ENCODE measurements around the gene TRIM9. TPM values are rescaled to one million over a fixed set of nuclear protein-coding genes. Genes with fewer than 3 reads are reported as not detected.
"Not testable (repeated sequence)": the region's sequence is repeated elsewhere in the genome, so short reads cannot be mapped to it uniquely, and the experiment has no call there.

Gene TRIM9
- total RNA-seq, 2 experiments from 2014 or later, result 0.19 to 0.45 TPM

GRCh38 chr14:50997712-50998111 lies 97.2 kb downstream of the TRIM9 start:
- ATAC-seq (ENCODE audit: poor library complexity) (no peak), DNase-seq (no peak)
- no peaks in the 10 kb centered on the region for H3K36me3 Mint-ChIP-seq (ENCODE audit: low read depth)
- no peaks in the 10 kb centered on the region for H3K4me1 Mint-ChIP-seq (ENCODE audit: low read depth)
- ChIA-PET CTCF (no interaction called here), POLR2A (no interaction called here)
- H3K27me3 Mint-ChIP-seq, result no peaks in the 10 kb centered on the region
- intact Hi-C loops (cut with DNase I, micrococcal nuclease), result no loop called here
- TF ChIP-seq CTCF (IDR thresholded peaks at IDR 0.05), result no peak
- no peak overlapping the region for H3K4me3 ChIP-seq (ENCODE audit: low read length)
- H3K9me3 Mint-ChIP-seq, result no peaks in the 10 kb centered on the region
- H3K4me3 Mint-ChIP-seq, result no peak overlapping the region
- H3K27ac Mint-ChIP-seq, result no peak overlapping the region
- no peaks in the 10 kb centered on the region for H3K36me3 ChIP-seq (ENCODE audit: insufficient read depth, low read length)
- peaks cover 0 to 2% of the 10 kb centered on the region in 2 experiments for H3K27me3 ChIP-seq (ENCODE audit: control insufficient read depth in 1 of 2, insufficient read depth in 2 of 2, low read length in 2 of 2)
- H3K9me3 ChIP-seq (ENCODE audit: control insufficient read depth in 1 of 2, insufficient read depth in 1 of 2, low read length in 2 of 2), result no peaks in the 10 kb centered on the region
- no peaks in the 10 kb centered on the region for H3K4me1 ChIP-seq (ENCODE audit: insufficient read depth, low read length)
- H3K27ac ChIP-seq (ENCODE audit: low read depth in 1 of 2, low read length in 2 of 2), result no peak overlapping the region

GRCh38 chr14:50994158-50994557 lies 100.7 kb downstream of the TRIM9 start:
- H3K4me1 ChIP-seq (ENCODE audit: insufficient read depth, low read length); POLR2A ChIA-PET; H3K4me3 ChIP-seq (ENCODE audit: low read length); H3K9me3 Mint-ChIP-seq; H3K27ac ChIP-seq (ENCODE audit: low read depth in 1 of 2, low read length in 2 of 2); H3K27me3 Mint-ChIP-seq; CTCF ChIA-PET; H3K9me3 ChIP-seq (ENCODE audit: control insufficient read depth in 1 of 2, insufficient read depth in 1 of 2, low read length in 2 of 2); H3K36me3 ChIP-seq (ENCODE audit: insufficient read depth, low read length); H3K36me3 Mint-ChIP-seq (ENCODE audit: low read depth); H3K4me3 Mint-ChIP-seq; H3K27ac Mint-ChIP-seq; H3K27me3 ChIP-seq (ENCODE audit: control insufficient read depth in 1 of 2, insufficient read depth in 2 of 2, low read length in 2 of 2); DNase-seq; H3K4me1 Mint-ChIP-seq (ENCODE audit: low read depth); intact Hi-C loops (cut with DNase I, micrococcal nuclease); ATAC-seq (ENCODE audit: poor library complexity): not testable (repeated sequence)

- H3K27me3 ChIP-seq (ENCODE audit: control insufficient read depth in 1 of 2, insufficient read depth in 2 of 2, low read length in 2 of 2), result no peaks in the 10 kb centered on the region
- no peak overlapping the region for H3K27ac Mint-ChIP-seq
- H3K9me3 ChIP-seq (ENCODE audit: control insufficient read depth in 1 of 2, insufficient read depth in 1 of 2, low read length in 2 of 2), result no peaks in the 10 kb centered on the region
- no peaks in the 10 kb centered on the region for H3K4me1 ChIP-seq (ENCODE audit: insufficient read depth, low read length)
- intact Hi-C loops (cut with DNase I, micrococcal nuclease), result no loop called here
- no peak for TF ChIP-seq CTCF (IDR thresholded peaks at IDR 0.05)
- no peak overlapping the region for H3K4me3 ChIP-seq (ENCODE audit: low read length)
- no peaks in the 10 kb centered on the region for H3K27me3 Mint-ChIP-seq
- H3K4me3 Mint-ChIP-seq, result no peak overlapping the region
- ATAC-seq (ENCODE audit: poor library complexity) (no peak), DNase-seq (no peak)
- no peaks in the 10 kb centered on the region for H3K36me3 Mint-ChIP-seq (ENCODE audit: low read depth)
- H3K9me3 Mint-ChIP-seq, result no peaks in the 10 kb centered on the region
- ChIA-PET CTCF (no interaction called here), POLR2A (no interaction called here)
- H3K27ac ChIP-seq (ENCODE audit: low read depth in 1 of 2, low read length in 2 of 2), result no peak overlapping the region
- H3K4me1 Mint-ChIP-seq (ENCODE audit: low read depth), result no peaks in the 10 kb centered on the region
- no peaks in the 10 kb centered on the region for H3K36me3 ChIP-seq (ENCODE audit: insufficient read depth, low read length)
Measured at GRCh38 chr14:50985859-50986331, 109.0 kb downstream of the TRIM9 start.

- Mint-ChIP-seq H3K36me3 (ENCODE audit: low read depth) (no peaks in the 10 kb centered on the region), H3K4me1 (ENCODE audit: low read depth) (no peaks in the 10 kb centered on the region), H3K27me3 (no peaks in the 10 kb centered on the region), H3K27ac (no peak overlapping the region), H3K9me3 (no peaks in the 10 kb centered on the region), H3K4me3 (no peak overlapping the region)
- Histone ChIP-seq H3K4me3 (ENCODE audit: low read length) (no peak overlapping the region), H3K27me3 (ENCODE audit: control insufficient read depth in 1 of 2, insufficient read depth in 2 of 2, low read length in 2 of 2) (no peaks in the 10 kb centered on the region), H3K4me1 (ENCODE audit: insufficient read depth, low read length) (no peaks in the 10 kb centered on the region), H3K36me3 (ENCODE audit: insufficient read depth, low read length) (no peaks in the 10 kb centered on the region), H3K27ac (ENCODE audit: low read depth in 1 of 2, low read length in 2 of 2) (no peak overlapping the region), H3K9me3 (ENCODE audit: control insufficient read depth in 1 of 2, insufficient read depth in 1 of 2, low read length in 2 of 2) (no peaks in the 10 kb centered on the region)
- intact Hi-C loops (cut with DNase I, micrococcal nuclease), result no loop called here
- ChIA-PET POLR2A (no interaction called here), CTCF (no interaction called here)
- DNase-seq, result no peak
- ATAC-seq (ENCODE audit: poor library complexity), result no peak
- TF ChIP-seq CTCF (IDR thresholded peaks at IDR 0.05), result no peak
Measured at GRCh38 chr14:50985124-50985858, 109.6 kb downstream of the TRIM9 start.

Data from CD4-positive, alpha-beta T cell (primary cell).